Measurements from ENCODE around the gene TMEM9.

- TF ChIP-seq CTCF (IDR thresholded peaks at IDR 0.05) (no peak), POLR2A (IDR thresholded peaks at IDR 0.05) (no peak)
These were observed 44.6 kb downstream of the TMEM9 start for GRCh38 chr1:201109651-201110050.
